HG02588 (cell line): ENCODE measurements around the gene LMX1B.

Source experiments
- ATAC-seq: cut with Tn5 transposase; IDR thresholded peaks from one replicate; pipeline ENCODE4 v1.9.1; 2021; ENCODE audit warnings: mild to moderate bottlenecking, moderate library complexity; ENCODE audit not compliant: unreplicated experiment

LMX1B gene

DNA sequence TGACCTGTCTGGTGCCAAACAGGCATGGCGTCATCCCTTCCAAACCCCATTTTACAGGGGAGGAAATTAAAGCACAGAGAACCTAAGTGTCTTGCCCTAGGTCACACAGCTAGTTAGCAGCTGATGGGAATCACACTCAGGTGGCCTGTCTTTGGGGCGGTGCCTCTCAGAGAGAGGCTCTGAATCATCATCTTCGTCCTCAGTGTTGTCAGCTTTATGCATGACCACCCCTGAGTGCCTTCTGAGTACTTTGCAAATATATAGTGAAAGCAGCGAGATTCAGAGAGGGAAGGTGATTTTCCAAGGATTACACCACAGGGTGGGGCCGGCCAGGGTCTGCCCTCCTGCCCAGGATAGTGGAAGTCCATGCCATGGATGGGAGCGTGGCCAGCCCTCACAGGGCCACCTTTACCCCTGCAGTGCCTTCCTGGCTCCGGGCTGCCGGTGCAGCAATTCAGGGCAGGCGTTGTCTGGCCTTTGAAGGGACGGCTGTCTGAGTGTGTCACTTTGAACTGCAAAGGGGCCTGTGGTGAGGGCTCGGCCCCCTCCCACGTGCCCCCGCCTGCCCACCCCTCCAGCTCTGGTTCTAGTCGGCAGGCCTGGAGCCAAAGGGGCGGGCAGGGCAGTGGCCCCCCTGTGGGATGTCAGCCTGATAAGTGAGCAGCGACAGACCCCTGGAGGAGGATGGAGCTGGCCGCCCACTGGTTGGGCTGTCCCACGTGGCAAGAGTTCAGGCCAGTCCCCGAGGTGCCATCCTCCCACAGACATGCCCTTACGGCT is 16.9 kb downstream of the LMX1B start:
- ATAC-seq: no peak

GRCh38 chr9:126631254-126631653 is 17.5 kb downstream of the LMX1B start:
- ATAC-seq: no peak

GRCh38 chr9:126633881-126634558 is 20.3 kb downstream of the LMX1B start:
- no peak for ATAC-seq

- ATAC-seq: no peak
These were observed 21.3 kb downstream of the LMX1B start for GRCh38 chr9:126635061-126635460.

GRCh38 chr9:126635661-126636439 is 22.1 kb downstream of the LMX1B start:
- ATAC-seq: no peak

GRCh38 chr9:126636983-126637798 is 23.5 kb downstream of the LMX1B start:
- ATAC-seq: no peak

GRCh38 chr9:126638571-126639132 is 24.9 kb downstream of the LMX1B start:
- ATAC-seq: no peak

- ATAC-seq: no peak
These were observed 25.7 kb downstream of the LMX1B start for GRCh38 chr9:126639318-126640000.

DNA sequence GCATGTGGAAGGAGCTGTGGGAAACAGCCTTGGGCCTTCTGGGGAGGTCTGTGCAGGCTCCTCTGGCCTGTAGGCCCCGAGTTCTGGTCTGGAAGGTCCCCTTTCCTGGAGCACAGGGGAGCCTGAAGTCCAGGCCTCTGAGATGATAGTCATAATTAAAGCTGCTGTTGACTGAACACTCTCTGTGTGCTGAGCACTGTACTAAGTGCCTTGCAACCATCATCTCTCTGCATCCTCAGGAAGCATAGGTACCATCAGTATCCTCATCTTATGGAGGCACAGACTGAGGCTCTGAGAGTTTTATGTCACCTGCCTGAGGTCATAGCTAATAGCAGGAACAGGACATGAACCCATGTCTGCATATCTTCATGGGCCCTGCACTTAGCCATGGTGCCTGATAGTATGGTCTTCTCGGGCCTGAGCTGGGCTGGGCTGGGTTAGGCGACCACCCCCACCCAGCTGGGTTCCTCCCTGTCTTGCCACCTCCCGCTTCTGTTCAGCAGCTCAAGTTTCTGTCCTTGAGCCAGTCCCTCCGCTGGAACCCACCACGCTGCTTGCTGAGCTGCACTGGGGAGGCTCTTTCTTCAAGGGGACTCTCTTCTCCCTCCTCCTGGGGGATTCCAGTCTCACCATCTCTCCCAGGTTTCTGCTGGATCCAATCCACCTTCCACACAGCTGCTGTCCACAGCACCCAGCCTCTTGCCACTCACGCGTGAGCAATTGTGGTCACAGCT is 27.6 kb downstream of the LMX1B start:
- ATAC-seq: no peak

GRCh38 chr9:126642010-126642744 is 28.4 kb downstream of the LMX1B start:
- no peak for ATAC-seq

DNA sequence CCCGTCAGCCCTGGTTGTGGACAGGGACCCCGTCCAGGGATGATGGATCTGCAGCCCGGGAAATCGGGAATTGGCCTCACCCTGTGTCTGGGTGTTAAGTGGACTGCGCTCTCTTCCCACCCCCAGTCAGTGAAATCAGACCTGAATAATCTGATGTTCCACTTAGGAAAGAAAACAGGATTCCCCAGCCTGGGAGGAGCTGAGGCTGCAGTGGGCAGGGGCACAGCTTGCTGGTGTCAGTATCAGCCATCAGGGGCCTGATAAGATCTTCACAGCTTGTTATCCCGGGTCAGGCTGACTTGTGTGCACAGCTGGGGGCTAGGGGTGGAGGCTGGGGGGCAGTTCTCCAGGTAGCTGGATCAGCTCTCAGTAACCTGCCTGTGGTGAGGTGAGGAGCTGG is 29.1 kb downstream of the LMX1B start:
- no peak for ATAC-seq

DNA sequence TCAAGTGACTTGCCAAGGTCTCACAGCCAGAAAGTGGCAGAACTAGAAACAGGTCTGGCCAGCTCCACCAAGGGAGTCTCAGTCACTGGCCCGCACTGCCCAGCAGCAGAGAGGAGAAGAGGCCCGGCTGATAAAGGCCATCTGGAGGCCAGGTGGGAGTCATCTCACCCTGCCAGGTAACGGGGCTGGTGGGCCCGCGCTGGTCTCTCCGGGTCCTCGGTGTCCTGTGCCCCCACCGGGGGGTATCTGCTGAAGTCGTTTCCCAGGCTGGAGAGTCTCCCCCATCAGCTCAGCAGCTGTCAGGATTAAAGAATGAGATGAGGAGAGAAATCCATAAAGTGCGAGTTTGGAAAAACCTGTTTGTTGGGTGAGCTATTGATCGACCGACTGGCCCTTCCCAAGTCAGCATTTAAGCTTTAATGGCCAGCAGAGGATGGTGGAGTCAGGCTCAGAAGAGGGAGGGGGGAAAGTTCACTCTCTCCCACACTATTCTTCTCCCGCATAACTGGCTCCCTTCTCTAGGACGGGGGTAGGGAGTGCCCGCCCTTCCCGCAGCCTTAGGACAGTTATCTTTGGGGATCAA is 30.3 kb downstream of the LMX1B start:
- no peak for ATAC-seq

DNA sequence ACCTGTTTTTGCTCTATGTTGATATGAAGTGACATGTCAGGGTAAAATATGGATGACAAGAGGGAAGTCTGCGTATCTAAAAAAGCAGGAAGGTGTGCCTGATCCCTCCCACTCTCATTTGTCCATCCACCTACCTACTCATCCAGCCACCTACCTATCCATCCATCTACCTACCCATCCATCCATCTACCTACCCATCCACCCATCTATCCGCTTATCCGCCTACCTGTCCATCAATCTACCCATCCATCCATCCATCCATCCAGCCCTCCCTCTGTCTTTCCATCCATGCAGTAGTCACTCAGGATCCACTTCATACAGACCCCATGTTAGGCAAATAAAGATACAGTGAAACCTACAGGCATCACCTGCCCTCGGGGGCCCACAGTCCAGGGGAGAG is 32.4 kb downstream of the LMX1B start:
- no peak for ATAC-seq

DNA sequence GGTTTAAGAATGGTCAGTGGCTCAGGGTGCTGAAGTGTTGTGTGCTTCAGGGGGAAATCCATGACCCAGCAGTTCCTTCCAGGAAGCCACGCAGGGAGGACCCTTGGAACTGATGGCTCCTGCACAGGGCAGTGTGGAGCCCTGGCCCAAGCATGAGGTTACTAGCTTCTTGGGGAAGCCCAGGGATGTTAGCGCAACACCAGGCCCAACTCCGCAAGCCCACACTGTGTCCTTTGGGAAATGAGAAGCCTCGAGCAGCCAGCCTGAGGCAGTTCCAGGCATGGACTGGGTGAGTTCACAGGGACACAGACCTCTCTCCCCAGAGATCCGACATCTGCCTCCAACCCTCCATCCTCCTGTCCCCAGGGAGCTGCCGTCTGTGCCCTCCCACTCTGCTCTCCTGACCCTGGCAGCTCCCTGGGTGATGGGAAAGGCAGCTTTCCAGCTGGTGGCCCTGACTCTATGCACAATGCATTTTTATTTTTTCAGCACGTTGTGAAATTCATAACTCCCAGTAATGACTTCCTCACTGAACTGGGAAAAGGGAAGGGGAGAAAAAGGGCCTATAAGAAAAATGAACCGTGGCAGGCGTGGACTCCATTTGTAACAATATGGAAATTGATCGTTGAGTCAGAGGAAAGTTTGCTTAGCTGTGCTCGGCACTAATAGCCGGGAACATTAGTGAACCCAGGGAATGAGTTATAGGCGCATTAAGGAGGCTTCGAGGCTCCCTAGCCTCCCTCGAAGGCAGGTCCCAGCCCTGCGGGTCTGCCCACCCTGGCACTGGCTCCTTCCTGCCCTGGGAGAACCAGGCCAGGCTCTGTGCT is 34.1 kb downstream of the LMX1B start:
- ATAC-seq: no peak

DNA sequence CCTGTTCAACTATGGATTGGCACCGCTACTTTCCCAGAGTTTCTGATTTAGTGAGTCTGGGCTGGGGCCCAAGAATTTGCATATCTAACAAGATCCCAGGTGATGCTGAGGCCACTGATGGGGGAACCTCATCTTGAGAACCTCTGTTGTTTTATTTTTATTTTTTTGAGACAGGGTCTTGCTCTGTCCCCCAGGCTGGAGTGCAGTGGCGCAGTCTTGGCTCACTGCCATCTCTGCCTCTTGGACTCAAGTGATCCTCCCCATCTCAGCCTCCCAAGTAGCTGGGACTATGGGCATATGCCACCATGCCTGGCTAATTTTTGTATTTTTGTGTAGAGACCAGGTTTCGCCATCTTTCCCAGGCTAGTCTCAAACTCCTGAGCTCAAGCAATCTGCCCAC is 35.7 kb downstream of the LMX1B start:
- ATAC-seq: no peak

- no peak for ATAC-seq
These were observed 36.9 kb downstream of the LMX1B start for GRCh38 chr9:126650404-126651341.
